Fibroblast of the aortic adventitia (primary cell): ENCODE measurements around the gene RGL1. TPM values are rescaled to one million over a fixed set of nuclear protein-coding genes. Genes with fewer than 3 reads are reported as not detected.

Experiments used
- DNase-seq: peaks from one replicate; pipeline ENCODE4 v3.0.0-alpha.2; 2010; ENCODE audit warnings: low read depth
- H3K4me3 ChIP-seq: 2 replicates; pipeline ENCODE4 v1.5.1; 2011; ENCODE audit warnings: low read depth, mild to moderate bottlenecking, control low read depth, low read length, moderate library complexity
- total RNA-seq: library from RNA; depleted of rRNA; stranded (reverse); fragments of >200 nt; gene quantifications from 2 replicates; pipeline ENCODE4 v1.2.3, GENCODE V29; 2012; ENCODE audit warnings: low replicate concordance
- TF ChIP-seq, protein P1 (sequence below): IDR thresholded peaks from 2 replicates; pipeline ENCODE4 v1.5.1; 2011; ENCODE audit warnings: mild to moderate bottlenecking, low read length, control low read depth, inconsistent platforms; ENCODE audit not compliant: insufficient read depth

The RGL1 gene
- total RNA-seq, 1 donor: 55.1 TPM

DNA sequence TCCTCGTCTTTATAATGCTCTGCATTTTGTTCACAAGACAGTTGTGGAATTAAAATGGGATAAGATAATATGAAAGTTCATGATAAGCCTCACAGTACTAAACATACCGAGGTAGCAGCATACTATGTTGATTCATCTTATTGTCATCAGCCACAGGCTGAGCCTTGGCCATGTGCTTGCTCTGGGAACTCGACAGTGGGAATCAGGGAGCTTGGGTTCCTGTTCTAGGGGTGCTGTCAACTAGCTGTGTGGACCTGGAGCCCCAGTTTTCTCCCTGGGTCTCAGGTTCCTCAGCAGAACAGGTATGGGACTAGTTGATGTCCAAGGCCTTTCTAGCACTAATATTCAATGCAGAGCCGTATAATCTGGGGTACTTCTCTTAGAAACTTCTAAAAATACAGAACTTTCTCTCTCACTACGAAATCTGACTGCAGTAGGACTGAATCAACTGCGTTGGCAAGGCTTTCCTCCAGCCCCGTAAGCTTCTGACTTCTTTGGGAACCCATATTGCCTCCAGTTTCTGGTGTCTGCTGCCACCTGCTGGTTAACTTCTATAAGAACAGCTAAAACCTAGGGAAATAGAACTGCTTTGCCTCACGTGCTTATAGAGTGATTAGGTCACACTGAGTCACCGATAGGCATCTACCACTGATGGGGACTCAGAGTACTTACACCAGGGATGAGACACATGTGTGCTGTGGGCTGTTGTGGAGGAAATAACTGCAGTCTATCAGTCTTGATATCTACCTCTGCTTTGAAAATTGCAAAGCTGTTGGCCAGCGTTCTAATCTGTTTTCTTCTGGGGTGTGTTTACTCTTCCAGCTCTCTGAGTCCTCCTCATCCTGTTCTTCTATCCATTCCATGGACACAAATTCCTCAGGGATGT is 110.9 kb downstream of the RGL1 start:
- DNase-seq: peak; percentile 99
- TF ChIP-seq, protein P1, sequence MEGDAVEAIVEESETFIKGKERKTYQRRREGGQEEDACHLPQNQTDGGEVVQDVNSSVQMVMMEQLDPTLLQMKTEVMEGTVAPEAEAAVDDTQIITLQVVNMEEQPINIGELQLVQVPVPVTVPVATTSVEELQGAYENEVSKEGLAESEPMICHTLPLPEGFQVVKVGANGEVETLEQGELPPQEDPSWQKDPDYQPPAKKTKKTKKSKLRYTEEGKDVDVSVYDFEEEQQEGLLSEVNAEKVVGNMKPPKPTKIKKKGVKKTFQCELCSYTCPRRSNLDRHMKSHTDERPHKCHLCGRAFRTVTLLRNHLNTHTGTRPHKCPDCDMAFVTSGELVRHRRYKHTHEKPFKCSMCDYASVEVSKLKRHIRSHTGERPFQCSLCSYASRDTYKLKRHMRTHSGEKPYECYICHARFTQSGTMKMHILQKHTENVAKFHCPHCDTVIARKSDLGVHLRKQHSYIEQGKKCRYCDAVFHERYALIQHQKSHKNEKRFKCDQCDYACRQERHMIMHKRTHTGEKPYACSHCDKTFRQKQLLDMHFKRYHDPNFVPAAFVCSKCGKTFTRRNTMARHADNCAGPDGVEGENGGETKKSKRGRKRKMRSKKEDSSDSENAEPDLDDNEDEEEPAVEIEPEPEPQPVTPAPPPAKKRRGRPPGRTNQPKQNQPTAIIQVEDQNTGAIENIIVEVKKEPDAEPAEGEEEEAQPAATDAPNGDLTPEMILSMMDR: peak; percentile 71
- H3K4me3 ChIP-seq: peak overlapping the region; percentile 15

DNA sequence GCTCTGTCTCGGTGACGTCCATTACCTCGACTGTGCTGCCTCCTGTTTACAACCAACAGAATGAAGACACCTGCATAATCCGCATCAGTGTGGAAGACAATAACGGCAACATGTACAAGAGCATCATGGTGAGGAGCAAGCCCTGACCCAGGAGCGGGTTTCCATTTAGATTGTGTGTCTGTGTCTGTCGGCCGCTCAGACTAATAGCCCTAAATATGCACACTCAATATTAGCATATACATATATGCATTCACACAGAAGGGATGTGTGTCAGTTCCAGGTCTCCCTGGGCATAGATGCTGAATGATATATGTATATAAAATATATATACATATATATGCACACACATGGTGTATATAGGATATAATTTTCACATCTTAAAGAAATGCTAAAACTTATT is 111.7 kb downstream of the RGL1 start:
- TF ChIP-seq, protein P1: no peak
- H3K4me3 ChIP-seq: no peak overlapping the region
- no peak for DNase-seq

DNA sequence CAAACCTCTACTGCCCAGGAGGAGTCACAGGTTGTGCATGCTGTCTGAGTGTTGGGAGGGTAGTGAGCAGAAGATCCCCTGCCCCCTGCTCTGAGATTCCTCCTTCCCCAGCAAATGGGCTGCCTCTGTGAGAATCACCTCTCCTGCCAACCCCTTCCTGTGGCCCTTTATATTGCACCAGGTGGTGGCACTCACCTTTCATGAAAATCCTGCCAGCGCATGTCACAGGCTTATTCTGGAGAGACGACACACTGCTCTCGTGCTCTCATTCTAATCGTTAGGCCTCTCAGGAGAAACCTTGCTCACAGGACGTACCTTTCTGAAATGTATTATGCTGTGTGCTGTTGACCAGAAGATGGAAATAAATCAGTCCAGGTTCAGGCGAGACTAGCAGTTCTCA is 113.7 kb downstream of the RGL1 start:
- TF ChIP-seq, protein P1: no peak
- no peak for DNase-seq
- no peak overlapping the region for H3K4me3 ChIP-seq

DNA sequence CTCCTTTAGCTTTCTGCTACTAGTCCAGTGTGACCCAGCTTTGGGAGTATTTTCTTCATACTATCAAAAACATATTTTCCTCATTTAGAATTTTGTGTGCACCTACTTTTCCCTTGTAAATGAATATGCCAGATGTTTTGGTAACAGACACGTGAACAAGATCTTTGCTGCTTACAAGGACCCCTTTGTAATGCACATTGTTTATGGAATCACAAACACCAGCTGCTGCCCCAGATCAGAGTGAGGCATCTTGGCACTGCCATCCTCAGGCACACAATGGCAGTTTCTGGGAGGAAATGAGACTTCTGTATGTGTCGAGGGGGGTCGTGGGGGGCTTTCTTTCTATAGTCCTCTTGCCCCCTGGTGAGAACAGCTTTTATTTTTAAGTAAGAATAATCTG is 115.7 kb downstream of the RGL1 start:
- TF ChIP-seq, protein P1: no peak
- DNase-seq: no peak
- no peak overlapping the region for H3K4me3 ChIP-seq

DNA sequence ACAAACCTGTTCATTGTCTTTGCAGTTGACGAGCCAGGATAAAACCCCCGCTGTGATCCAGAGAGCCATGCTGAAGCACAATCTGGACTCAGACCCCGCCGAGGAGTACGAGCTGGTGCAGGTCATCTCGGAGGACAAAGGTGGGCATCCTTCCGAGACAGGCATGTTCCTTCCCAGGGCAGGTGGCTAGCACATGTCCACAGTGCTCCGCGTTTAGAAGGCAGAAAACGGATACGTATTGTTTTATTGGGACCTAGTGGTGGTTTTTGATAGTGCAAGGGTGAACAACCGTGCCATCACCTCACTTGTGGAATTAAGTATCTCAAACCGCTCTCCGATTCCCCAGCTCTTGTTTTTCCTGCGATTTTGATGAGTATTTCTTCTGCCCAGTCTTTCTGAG is 117.3 kb downstream of the RGL1 start:
- DNase-seq: no peak
- TF ChIP-seq, protein P1: peak; percentile 26
- H3K4me3 ChIP-seq: no peak overlapping the region

DNA sequence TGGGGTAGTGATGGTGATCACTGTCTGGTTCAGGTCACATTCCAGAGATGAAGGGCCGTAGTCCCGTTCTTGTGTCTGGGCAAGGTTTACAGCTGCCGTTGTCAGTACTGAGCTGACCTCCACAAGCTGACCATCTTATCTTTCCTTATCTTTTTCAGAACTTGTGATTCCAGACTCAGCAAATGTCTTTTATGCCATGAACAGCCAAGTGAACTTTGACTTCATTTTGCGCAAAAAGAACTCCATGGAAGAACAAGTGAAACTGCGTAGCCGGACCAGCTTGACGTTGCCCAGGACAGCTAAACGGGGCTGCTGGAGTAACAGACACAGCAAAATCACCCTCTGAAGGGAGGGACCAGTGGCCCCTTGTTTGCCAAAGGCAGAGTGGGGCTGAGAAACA is 121.0 kb downstream of the RGL1 start:
- TF ChIP-seq, protein P1: no peak
- no peak overlapping the region for H3K4me3 ChIP-seq
- DNase-seq: no peak

DNA sequence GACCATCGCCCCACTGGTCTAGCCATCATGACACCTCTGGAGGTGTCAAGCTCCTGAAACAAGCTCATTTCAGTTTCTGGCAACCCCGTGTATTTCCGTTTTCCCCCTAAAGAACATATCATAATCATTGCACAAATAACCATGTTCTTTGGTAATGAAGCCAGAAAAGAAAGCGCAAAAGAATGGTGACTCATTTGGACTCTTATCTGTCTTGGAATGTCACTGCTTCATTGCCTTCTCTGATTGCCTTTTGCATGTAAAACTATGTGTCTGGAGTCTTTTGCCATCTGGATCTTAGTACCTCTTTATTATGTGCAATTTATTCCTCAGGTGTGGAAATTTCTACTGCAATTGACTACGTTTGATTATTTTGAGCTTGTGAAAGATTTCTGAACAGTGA is 122.1 kb downstream of the RGL1 start:
- peak; percentile 85 for DNase-seq
- TF ChIP-seq, protein P1: no peak
- H3K4me3 ChIP-seq: no peak overlapping the region
